MM.1S (cell line): Measurements from ENCODE around the gene MAP3K15.

Experiments used
- DNase-seq: peaks from one replicate; pipeline ENCODE4 v3.0.0-alpha.2; 2015
- H2AFZ ChIP-seq: fragments of 300-600 bp; sonication (generic); 2 replicates; pipeline ENCODE4 v1.6.0; 2016; ENCODE audit warnings: antibody characterized with exemption, low read length
- H3F3A ChIP-seq: fragments of 300-600 bp; sonication (generic); 2 replicates; pipeline ENCODE4 v1.6.1; 2016; ENCODE audit warnings: mild to moderate bottlenecking, antibody characterized with exemption, low read length, moderate library complexity, mixed read lengths; ENCODE audit not compliant: insufficient read depth
- H3K27ac ChIP-seq: fragments of 300-600 bp; sonication (generic); 2 replicates; pipeline ENCODE4 v1.5.1; 2016; ENCODE audit warnings: mild to moderate bottlenecking, low read length
- H3K27me3 ChIP-seq: fragments of 300-600 bp; sonication (generic); replicated peaks from 2 replicates; pipeline ENCODE4 v1.6.0; 2016; ENCODE audit warnings: low read length; ENCODE audit not compliant: insufficient read depth
- H3K36me3 ChIP-seq: fragments of 300-600 bp; sonication (generic); replicated peaks from 2 replicates; pipeline ENCODE4 v1.6.1; 2016; ENCODE audit warnings: mild to moderate bottlenecking, low read length, mixed read lengths; ENCODE audit not compliant: insufficient read depth
- H3K4me1 ChIP-seq: fragments of 300-600 bp; sonication (generic); 2 replicates; pipeline ENCODE4 v1.6.1; 2016; ENCODE audit warnings: low read length, mixed read lengths
- H3K4me2 ChIP-seq: fragments of 300-600 bp; sonication (generic); 2 replicates; pipeline ENCODE4 v1.6.0; 2016; ENCODE audit warnings: low read depth, low read length
- H3K4me3 ChIP-seq: fragments of 300-600 bp; sonication (generic); 2 replicates; pipeline ENCODE4 v1.5.1; 2016; ENCODE audit warnings: low read length, mixed read lengths
- H3K79me2 ChIP-seq: fragments of 300-600 bp; sonication (generic); 2 replicates; pipeline ENCODE4 v1.6.1; 2016; ENCODE audit warnings: mixed run types, low read length, mixed read lengths
- H3K9ac ChIP-seq: fragments of 300-600 bp; sonication (generic); 2 replicates; pipeline ENCODE4 v1.6.1; 2016; ENCODE audit warnings: low read length, mixed read lengths
- H3K9me2 ChIP-seq: fragments of 300-600 bp; sonication (generic); replicated peaks from 2 replicates; pipeline ENCODE4 v1.6.1; 2016; ENCODE audit warnings: mild to moderate bottlenecking, low read length, mixed read lengths; ENCODE audit not compliant: insufficient read depth
- H3K9me3 ChIP-seq: fragments of 300-600 bp; sonication (generic); replicated peaks from 2 replicates; pipeline ENCODE4 v1.6.1; 2016; ENCODE audit warnings: mild to moderate bottlenecking, low read length, mixed read lengths; ENCODE audit not compliant: insufficient read depth
- H4K20me1 ChIP-seq: fragments of 300-600 bp; sonication (generic); 2 replicates; pipeline ENCODE4 v1.6.1; 2016; ENCODE audit warnings: mild to moderate bottlenecking, low read length, moderate library complexity, mixed read lengths; ENCODE audit not compliant: insufficient read depth
- CTCF ChIP-seq: fragments of 300-600 bp; sonication (generic); IDR thresholded peaks from 2 replicates; pipeline ENCODE4 v1.5.1; 2016; ENCODE audit warnings: antibody characterized with exemption, low read length, mixed read lengths
- EZH2 ChIP-seq: fragments of 300-600 bp; sonication (generic); optimal IDR thresholded peaks from 2 replicates; pipeline ENCODE3; 2017; ENCODE audit warnings: low read depth, mild to moderate bottlenecking, antibody characterized with exemption, low read length, mixed read lengths
- EZH2phosphoT487 ChIP-seq: fragments of 300-600 bp; sonication (generic); IDR thresholded peaks from 2 replicates; pipeline ENCODE4 v1.6.1; 2018; ENCODE audit warnings: antibody characterized with exemption, low read length

The MAP3K15 gene

GRCh38 chrX:19389227-19389845 is 126.0 kb downstream of the MAP3K15 start:
- no peaks in the 10 kb centered on the region for H3K9me2 ChIP-seq
- no peaks in the 10 kb centered on the region for H4K20me1 ChIP-seq
- DNase-seq, result no peak
- no peaks in the 10 kb centered on the region for H3F3A ChIP-seq
- no peak for TF ChIP-seq CTCF
- TF ChIP-seq EZH2phosphoT487, result no peak
- TF ChIP-seq EZH2, result no peak
- no peaks in the 10 kb centered on the region for H3K27me3 ChIP-seq
- H3K36me3 ChIP-seq, result no peaks in the 10 kb centered on the region
- H2AFZ ChIP-seq, result no peak overlapping the region
- no peak overlapping the region for H3K27ac ChIP-seq
- no peak overlapping the region for H3K9ac ChIP-seq
- H3K4me3 ChIP-seq, result no peak overlapping the region
- no peaks in the 10 kb centered on the region for H3K79me2 ChIP-seq
- H3K4me2 ChIP-seq, result no peak overlapping the region
- H3K9me3 ChIP-seq, result no peaks in the 10 kb centered on the region
- no peaks in the 10 kb centered on the region for H3K4me1 ChIP-seq

- no peak overlapping the region for H2AFZ ChIP-seq
- no peaks in the 10 kb centered on the region for H3K9me3 ChIP-seq
- TF ChIP-seq EZH2phosphoT487 (no peak), EZH2 (no peak), CTCF (no peak)
- H3K79me2 ChIP-seq, result no peaks in the 10 kb centered on the region
- H4K20me1 ChIP-seq, result no peaks in the 10 kb centered on the region
- no peaks in the 10 kb centered on the region for H3K27me3 ChIP-seq
- no peak overlapping the region for H3K4me2 ChIP-seq
- H3K4me1 ChIP-seq, result no peaks in the 10 kb centered on the region
- no peak overlapping the region for H3K9ac ChIP-seq
- DNase-seq, result no peak
- H3K36me3 ChIP-seq, result no peaks in the 10 kb centered on the region
- H3F3A ChIP-seq, result no peaks in the 10 kb centered on the region
- no peaks in the 10 kb centered on the region for H3K9me2 ChIP-seq
- no peak overlapping the region for H3K27ac ChIP-seq
- H3K4me3 ChIP-seq, result no peak overlapping the region
These were observed 126.6 kb downstream of the MAP3K15 start for GRCh38 chrX:19388741-19389140.

GRCh38 chrX:19388064-19388679 is 127.1 kb downstream of the MAP3K15 start:
- Histone ChIP-seq H4K20me1 (no peaks in the 10 kb centered on the region), H3K36me3 (no peaks in the 10 kb centered on the region), H3K4me2 (no peak overlapping the region), H3K27me3 (no peaks in the 10 kb centered on the region), H3K9me3 (no peaks in the 10 kb centered on the region), H3K9ac (no peak overlapping the region), H3K27ac (no peak overlapping the region), H3K79me2 (no peaks in the 10 kb centered on the region), H3K4me3 (no peak overlapping the region), H3K9me2 (no peaks in the 10 kb centered on the region), H3K4me1 (no peaks in the 10 kb centered on the region), H3F3A (no peaks in the 10 kb centered on the region), H2AFZ (no peak overlapping the region)
- no peak for TF ChIP-seq EZH2
- TF ChIP-seq CTCF, result no peak
- TF ChIP-seq EZH2phosphoT487, result no peak
- no peak for DNase-seq
